Stomach (tissue), 9 donors: ENCODE measurements around the gene PGPEP1. TPM values are rescaled to one million over a fixed set of nuclear protein-coding genes. Genes with fewer than 3 reads are reported as not detected.

Experiments
- DNase-seq, 2 donors: peaks; one replicate each; pipeline versions ENCODE4 v3.0.0 to v3.0.0-alpha.2; 2013 to 2019
- H3K27ac ChIP-seq, 5 donors: fragments of 200-600 bp in 4 of 5; sonication (generic) in 4 of 5; one replicate each; pipeline ENCODE4 v1.5.1; 2013 to 2019; ENCODE audit warnings: mild to moderate bottlenecking in 1 of 5, moderate library complexity in 1 of 5
- H3K27me3 ChIP-seq, 3 donors: fragments of 200-600 bp; sonication (generic); one replicate each; pipeline ENCODE4 v1.5.1; 2017 to 2019; ENCODE audit warnings: mixed run types in 1 of 3
- H3K36me3 ChIP-seq, 4 donors: fragments of 200-600 bp; sonication (generic); 1 replicate in 3 of 4; 2 replicates in 1 of 4; pipeline ENCODE4 v1.5.1; 2016 to 2019
- H3K4me1 ChIP-seq, 4 donors: fragments of 200-600 bp; sonication (generic); one replicate each; pipeline ENCODE4 v1.5.1; 2016 to 2019
- H3K4me3 ChIP-seq, 4 donors: fragments of 200-600 bp; sonication (generic) in 3 of 4; one replicate each; pipeline ENCODE4 v1.5.1; 2016 to 2019; ENCODE audit warnings: mild to moderate bottlenecking in 1 of 4
- H3K9me3 ChIP-seq, 4 donors: fragments of 200-600 bp; sonication (generic); one replicate each; pipeline ENCODE4 v1.5.1; 2016 to 2019
- EP300 ChIP-seq: sonication (generic); formaldehyde crosslinking; IDR thresholded peaks from one replicate; pipeline ENCODE4 v1.6.1; 2017; ENCODE audit warnings: antibody characterized with exemption
- POLR2A ChIP-seq, 4 donors: fragments of 450-650 bp; IDR thresholded peaks; one replicate each; pipeline ENCODE4 v1.6.1; 2016; ENCODE audit warnings: antibody characterized with exemption in 4 of 4, control low read depth in 2 of 4, mild to moderate bottlenecking in 1 of 4, moderate library complexity in 1 of 4
- POLR2AphosphoS5 ChIP-seq, 3 donors: sonication (generic); formaldehyde crosslinking; IDR thresholded peaks; one replicate each; pipeline ENCODE4 v1.6.1; 2016; ENCODE audit warnings: antibody characterized with exemption in 3 of 3
- WGBS, 5 donors: extraction: QIAGEN DNeasy Blood & Tissue Kit in 3 of 5; methylation state at CpG; one replicate each; pipeline versions ENCODE4 v1.1.5 to v1.1.7; 2013 to 2018; 5-methylcytosine and 5-hydroxymethylcytosine counted together
- intact Hi-C: fragments of 100-400 bp; cut with DNase I; formaldehyde crosslinking; loops from one replicate; pipeline ENCODE4 v1.15.1; 2023; ENCODE audit warnings: low total_unique reads
- polyA plus RNA-seq, 3 donors: library from polyadenylated mRNA; stranded (reverse); fragments of 200-250 nt; gene quantifications; one replicate each; pipeline ENCODE4 v1.2.3, GENCODE V29; 2013
- total RNA-seq, 5 donors: library from RNA; depleted of rRNA; stranded (reverse); fragments of >200 nt; gene quantifications; one replicate each; pipeline versions ENCODE4 v1.1.0 to v1.2.3, GENCODE V29; 2014 to 2016
- TF ChIP-seq, protein P1 (sequence below), 7 experiments: fragments of 450-650 bp in 4 of 7; fragments of 200-600 bp in 3 of 7; sonication (generic) in 3 of 7; IDR thresholded peaks; one replicate each; pipeline ENCODE4 v1.5.1; 2016 to 2019; ENCODE audit warnings: antibody characterized with exemption in 7 of 7, control low read depth in 2 of 7, mild to moderate bottlenecking in 1 of 7
- donor health status: healthy with polysubstance abuse.
- donor health status: Bipolar disorder and iron deficiency.
- donor health status: healthy.

PGPEP1 gene
- total and polyA plus RNA-seq, 8 donors: 8.0 to 58.9 (median 26.0) TPM

GRCh38 chr19:18415178-18415867 lies 74.9 kb downstream of the PGPEP1 start:
- Histone ChIP-seq H3K27me3 (peaks cover 0 to 38% (median 22%) of the 10 kb centered on the region in 3 donors), H3K27ac (peak overlapping the region; percentile 68 to 95 (median 90)), H3K4me3 (peak overlapping the region in 3 of 4 donors; percentile 22 to 31 (median 23)), H3K4me1 (peaks cover 55 to 62% (median 59%) of the 10 kb centered on the region in 4 donors), H3K36me3 (no peaks in the 10 kb centered on the region), H3K9me3 (no peaks in the 10 kb centered on the region)
- WGBS, 5 donors: 31 to 56% (median 45%) methylated on average over 25 of the region's 25 CpGs
- TF ChIP-seq POLR2A (IDR thresholded peaks at IDR 0.05) (no peak), POLR2AphosphoS5 (IDR thresholded peaks at IDR 0.05) (peak; percentile 27 to 69 (median 27))
- TF ChIP-seq, protein P1, sequence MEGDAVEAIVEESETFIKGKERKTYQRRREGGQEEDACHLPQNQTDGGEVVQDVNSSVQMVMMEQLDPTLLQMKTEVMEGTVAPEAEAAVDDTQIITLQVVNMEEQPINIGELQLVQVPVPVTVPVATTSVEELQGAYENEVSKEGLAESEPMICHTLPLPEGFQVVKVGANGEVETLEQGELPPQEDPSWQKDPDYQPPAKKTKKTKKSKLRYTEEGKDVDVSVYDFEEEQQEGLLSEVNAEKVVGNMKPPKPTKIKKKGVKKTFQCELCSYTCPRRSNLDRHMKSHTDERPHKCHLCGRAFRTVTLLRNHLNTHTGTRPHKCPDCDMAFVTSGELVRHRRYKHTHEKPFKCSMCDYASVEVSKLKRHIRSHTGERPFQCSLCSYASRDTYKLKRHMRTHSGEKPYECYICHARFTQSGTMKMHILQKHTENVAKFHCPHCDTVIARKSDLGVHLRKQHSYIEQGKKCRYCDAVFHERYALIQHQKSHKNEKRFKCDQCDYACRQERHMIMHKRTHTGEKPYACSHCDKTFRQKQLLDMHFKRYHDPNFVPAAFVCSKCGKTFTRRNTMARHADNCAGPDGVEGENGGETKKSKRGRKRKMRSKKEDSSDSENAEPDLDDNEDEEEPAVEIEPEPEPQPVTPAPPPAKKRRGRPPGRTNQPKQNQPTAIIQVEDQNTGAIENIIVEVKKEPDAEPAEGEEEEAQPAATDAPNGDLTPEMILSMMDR (IDR thresholded peaks at IDR 0.05): no peak
- intact Hi-C loops: no loop called here
- DNase-seq: peak in 1 of 2 donors; percentile 90

GRCh38 chr19:18416778-18417249 lies 76.4 kb downstream of the PGPEP1 start:
- peak; percentile 74 to 98 for DNase-seq
- Histone ChIP-seq H3K27ac (peak overlapping the region; percentile 84 to 95 (median 90)), H3K4me1 (peaks cover 67 to 73% (median 71%) of the 10 kb centered on the region in 4 donors), H3K4me3 (peak overlapping the region; percentile 36 to 69 (median 38)), H3K9me3 (no peaks in the 10 kb centered on the region), H3K27me3 (peaks cover 0 to 38% (median 22%) of the 10 kb centered on the region in 3 donors), H3K36me3 (no peaks in the 10 kb centered on the region)
- TF ChIP-seq POLR2AphosphoS5 (IDR thresholded peaks at IDR 0.05): peak in 1 of 3 donors; percentile 8
- TF ChIP-seq EP300: no peak
- WGBS, 5 donors: 0 to 1% (median 0%) methylated on average over 32 to 44 of the region's 44 CpGs
- intact Hi-C loops: no loop called here

DNA sequence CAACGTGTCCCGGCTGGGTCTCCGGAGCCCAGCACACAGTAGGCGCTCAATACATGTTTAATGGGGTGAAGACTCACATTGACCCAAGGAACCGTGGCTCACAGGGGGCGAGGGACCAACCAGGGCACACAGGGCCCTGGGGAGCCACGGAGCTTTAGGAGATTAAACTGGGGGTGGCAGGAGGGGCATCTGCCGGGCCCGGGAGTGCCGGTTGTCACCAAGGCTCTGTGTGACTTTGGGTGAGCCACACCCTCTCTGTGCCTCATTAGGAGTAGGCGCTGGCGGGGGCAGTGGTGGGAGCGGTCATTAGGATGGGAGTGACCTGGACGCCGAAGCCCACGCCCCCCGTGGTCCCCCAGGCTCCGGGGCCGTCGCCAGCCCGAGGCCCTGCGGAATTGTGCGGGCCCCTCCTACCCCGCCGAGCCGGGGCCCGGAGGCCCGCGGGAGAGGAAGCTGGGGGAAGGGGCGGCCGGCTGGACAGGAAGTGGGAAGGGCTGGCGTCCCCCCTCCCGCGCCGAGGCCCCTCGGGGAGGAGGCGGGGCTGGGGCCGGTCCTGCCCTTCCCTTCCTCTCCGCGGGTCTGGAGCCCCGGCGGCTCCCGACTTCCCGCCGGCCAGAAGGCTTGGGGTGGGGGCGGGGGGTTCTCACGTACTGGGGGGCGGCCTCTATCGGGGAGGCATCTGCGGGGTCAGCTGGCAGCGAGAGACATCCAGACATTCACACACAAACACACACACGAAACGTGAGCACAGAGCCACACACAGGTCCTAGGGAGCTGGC lies 77.0 kb downstream of the PGPEP1 start:
- H3K36me3 ChIP-seq: no peaks in the 10 kb centered on the region
- DNase-seq: peak in 1 of 2 donors; percentile 96
- peaks cover 0 to 38% (median 22%) of the 10 kb centered on the region in 3 donors for H3K27me3 ChIP-seq
- H3K4me1 ChIP-seq: peaks cover 67 to 79% (median 77%) of the 10 kb centered on the region in 4 donors
- intact Hi-C loops: no loop called here
- H3K9me3 ChIP-seq: no peaks in the 10 kb centered on the region
- peak overlapping the region; percentile 36 to 69 (median 38) for H3K4me3 ChIP-seq
- WGBS, 5 donors: 0 to 1% (median 1%) methylated on average over 21 to 53 of the region's 53 CpGs
- H3K27ac ChIP-seq: peak overlapping the region; percentile 84 to 95 (median 90)
- no peak for TF ChIP-seq EP300
- no peak for TF ChIP-seq POLR2AphosphoS5 (IDR thresholded peaks at IDR 0.05)
- no peak for TF ChIP-seq POLR2A (IDR thresholded peaks at IDR 0.05)
- TF ChIP-seq, protein P1 (IDR thresholded peaks at IDR 0.05): no peak

GRCh38 chr19:18418029-18418482 lies 77.7 kb downstream of the PGPEP1 start:
- Histone ChIP-seq H3K9me3 (no peaks in the 10 kb centered on the region), H3K27me3 (peaks cover 0 to 35% (median 22%) of the 10 kb centered on the region in 3 donors), H3K4me1 (peaks cover 68 to 85% (median 83%) of the 10 kb centered on the region in 4 donors), H3K4me3 (peak overlapping the region; percentile 36 to 69 (median 52)), H3K27ac (peak overlapping the region; percentile 84 to 95 (median 90)), H3K36me3 (no peaks in the 10 kb centered on the region)
- intact Hi-C loops: no loop called here
- no peak for DNase-seq
- WGBS, 5 donors: 8 to 17% (median 9%) methylated on average over 20 to 30 of the region's 30 CpGs
- TF ChIP-seq POLR2A (IDR thresholded peaks at IDR 0.05) (no peak), POLR2AphosphoS5 (IDR thresholded peaks at IDR 0.05) (no peak), EP300 (no peak)
- TF ChIP-seq, protein P1 (IDR thresholded peaks at IDR 0.05): no peak
